CD4-positive, alpha-beta T cell treated with Interleukin-15 for 1 hour (primary cell): ENCODE data around the gene FREM3.
"Not testable (repeated sequence)": the region's sequence is repeated elsewhere in the genome, so short reads cannot be mapped to it uniquely, and the experiment has no call there.

Experiments used
- DNase-seq: peaks from one replicate; pipeline ENCODE4 v3.0.0-alpha.2; 2020

Gene FREM3

DNA sequence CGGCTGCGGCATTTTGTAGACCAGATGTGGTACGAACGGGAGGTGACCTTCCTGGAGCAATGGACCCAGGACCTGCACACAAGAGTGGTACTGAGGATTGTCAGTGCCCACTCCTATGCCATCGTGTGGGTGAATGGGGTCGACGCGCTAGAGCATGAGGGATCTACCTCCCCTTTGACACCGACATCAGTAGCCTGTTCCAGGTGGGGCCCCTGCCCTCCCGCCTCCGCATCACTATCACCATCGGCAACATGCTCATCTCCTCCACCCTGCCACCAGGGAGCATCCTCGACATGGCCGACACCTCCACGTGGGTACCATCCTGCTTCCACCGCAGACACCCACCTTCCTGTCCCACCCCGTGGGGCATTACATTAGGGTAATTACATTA, 140.7 kb downstream of the FREM3 start:
- DNase-seq: no peak

DNA sequence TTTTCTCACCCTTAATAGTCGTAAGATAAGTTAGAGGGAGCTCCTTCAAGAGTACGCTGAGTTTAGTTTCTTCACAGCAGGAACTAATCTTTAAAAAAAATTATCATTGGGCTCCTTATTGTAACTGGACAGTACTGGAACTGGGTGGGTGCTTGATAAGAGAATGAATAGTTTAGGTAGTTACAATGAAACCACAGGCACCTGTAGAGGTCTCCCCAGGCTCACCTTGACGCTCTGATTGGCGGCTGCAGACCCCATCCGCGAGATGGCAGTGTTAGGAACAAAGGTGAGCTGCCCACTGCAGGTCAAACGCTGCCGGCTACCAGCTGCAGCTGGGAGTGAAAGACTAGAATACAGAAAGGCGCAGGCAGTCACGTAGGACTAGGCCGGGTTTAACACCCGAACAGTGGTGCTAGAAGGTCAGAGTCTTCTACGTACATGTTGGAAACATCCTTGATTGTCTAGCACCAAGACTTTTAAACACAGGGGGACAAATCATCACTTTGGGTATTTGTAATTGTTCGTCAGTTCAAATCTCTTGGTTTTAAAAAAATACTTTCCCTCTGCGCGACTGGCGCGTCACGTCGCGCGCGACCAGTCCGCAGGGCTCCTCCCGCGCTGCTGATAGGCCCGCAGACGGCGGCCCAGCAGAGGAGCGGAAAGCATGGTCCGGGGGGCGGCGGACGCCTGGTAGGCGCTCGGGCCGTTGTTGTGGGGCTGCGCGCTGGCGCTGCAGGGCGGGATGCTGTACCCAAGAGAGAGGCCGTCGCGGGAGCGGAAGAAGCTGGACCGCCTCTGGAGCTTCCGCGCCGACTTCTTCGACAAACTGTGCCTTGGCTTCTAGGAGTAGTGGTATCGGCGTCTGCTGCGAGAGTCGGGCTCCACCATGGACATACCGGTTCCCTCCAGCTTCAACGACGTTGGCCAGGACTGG, 141.4 kb downstream of the FREM3 start:
- peak; percentile 76 for DNase-seq

GRCh38 chr4:143558286-143558685, 142.2 kb downstream of the FREM3 start:
- DNase-seq: no peak

- DNase-seq: no peak
Measured at GRCh38 chr4:143555676-143556075, 144.8 kb downstream of the FREM3 start.

- no peak for DNase-seq
Measured at GRCh38 chr4:143554728-143555597, 145.5 kb downstream of the FREM3 start.

DNA sequence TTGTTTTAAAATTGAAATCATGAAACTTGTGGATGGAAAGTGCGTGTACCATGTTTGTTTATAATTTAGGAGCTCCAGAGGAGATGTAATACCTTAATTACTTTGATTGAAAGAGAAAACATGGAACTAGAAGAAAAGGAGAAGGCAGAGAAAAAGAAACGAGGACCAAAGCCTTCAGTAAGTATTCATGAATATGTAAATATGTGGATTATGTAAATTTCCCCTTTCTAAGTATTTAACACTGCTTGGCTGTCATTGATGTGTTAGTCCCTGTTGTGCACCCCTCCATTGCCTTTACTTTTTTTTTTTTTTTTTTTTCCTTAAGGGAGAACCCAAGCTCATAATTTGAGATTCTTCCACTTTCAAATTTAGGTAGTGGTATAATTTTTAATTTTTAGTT, 150.5 kb downstream of the FREM3 start:
- DNase-seq: no peak

- no peak for DNase-seq
Measured at GRCh38 chr4:143539670-143540023, 160.8 kb downstream of the FREM3 start.

DNA sequence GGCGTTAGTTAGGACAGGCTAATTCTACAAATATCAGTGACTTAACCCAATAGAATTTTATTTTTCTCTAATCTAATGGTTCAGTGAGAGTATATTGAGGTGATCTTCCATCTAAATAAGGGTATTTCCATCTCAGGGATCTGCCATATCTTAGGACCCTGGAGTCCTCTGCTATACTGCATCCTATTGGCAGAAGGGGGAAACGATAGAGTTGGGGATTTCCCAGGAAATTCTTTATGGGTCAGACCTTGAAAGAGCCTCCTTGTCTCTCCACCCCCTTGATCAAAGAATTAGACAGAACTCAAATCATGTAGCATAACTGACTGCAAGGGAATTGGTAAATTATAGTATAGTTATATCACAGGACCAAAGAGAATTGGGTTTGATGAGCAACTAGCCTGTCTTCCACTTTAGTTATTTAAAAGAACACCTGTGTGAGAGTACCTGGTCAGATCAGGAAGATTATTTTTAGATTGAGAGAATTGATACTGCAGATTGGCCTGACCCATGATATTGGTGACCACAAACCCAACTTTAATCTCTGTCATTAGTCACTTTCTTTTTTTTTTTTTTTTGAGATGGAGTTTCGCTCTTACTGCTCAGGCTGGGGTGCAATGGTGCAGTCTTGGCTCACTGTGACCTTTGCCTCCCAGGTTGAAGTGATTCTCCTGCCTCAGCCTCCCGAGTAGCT, 161.4 kb downstream of the FREM3 start:
- no peak for DNase-seq

- DNase-seq: no peak
Measured at GRCh38 chr4:143531788-143532491, 168.5 kb downstream of the FREM3 start.

GRCh38 chr4:143531380-143531779, 169.1 kb downstream of the FREM3 start:
- DNase-seq: no peak

GRCh38 chr4:143528046-143528445, 172.4 kb downstream of the FREM3 start:
- not testable (repeated sequence) for DNase-seq
